ENCODE data around the gene KLK13. TPM values are rescaled to one million over a fixed set of nuclear protein-coding genes. Genes with fewer than 3 reads are reported as not detected.
A peak's percentile ranks its signal among the peaks of the same experiment; 100 is the strongest.

The KLK13 gene
- total RNA-seq, 2 donors from 2014 or later = 0.77 TPM; not detected in 1

DNA sequence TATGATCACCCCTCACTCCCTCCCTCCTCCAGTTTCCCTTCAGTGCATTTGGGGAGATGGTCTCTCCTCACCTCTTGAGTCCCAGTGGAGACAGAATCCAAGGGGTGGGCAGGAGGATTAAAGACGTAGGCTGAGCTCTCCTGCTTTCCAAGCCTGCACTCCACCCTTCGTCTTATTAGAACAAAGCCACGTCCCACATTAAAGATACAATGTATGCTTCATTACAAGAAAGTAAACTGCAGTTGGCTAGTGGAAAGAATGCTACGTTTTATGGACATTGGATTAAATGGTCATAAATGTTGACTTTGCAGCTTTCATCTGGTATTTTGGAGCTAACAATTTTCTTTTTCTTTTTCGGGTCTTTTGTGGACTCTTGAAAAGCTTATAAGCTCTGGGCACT lies 37.0 kb downstream of the KLK13 start:
- Histone ChIP-seq H3K36me3 (no peaks in the 10 kb centered on the region), H3K27ac (peak overlapping the region; percentile 83 to 86), H3K4me1 (replicated peaks) (no peaks in the 10 kb centered on the region), H3K4me3 (peak overlapping the region; percentile 36 to 38), H3K9me3 (no peaks in the 10 kb centered on the region), H3K27me3 (replicated peaks; ENCODE audit: insufficient read depth) (no peaks in the 10 kb centered on the region)
- no peak for DNase-seq (ENCODE audit: low spot score)
- 14% methylated on average over 5 of the region's 5 CpGs for WGBS
- intact Hi-C loops (cut with DNase I) = no loop called here
- TF ChIP-seq POLR2A (IDR thresholded peaks at IDR 0.05) (no peak), POLR2AphosphoS5 (IDR thresholded peaks at IDR 0.05) (peak; percentile 57)
- TF ChIP-seq, protein P1, sequence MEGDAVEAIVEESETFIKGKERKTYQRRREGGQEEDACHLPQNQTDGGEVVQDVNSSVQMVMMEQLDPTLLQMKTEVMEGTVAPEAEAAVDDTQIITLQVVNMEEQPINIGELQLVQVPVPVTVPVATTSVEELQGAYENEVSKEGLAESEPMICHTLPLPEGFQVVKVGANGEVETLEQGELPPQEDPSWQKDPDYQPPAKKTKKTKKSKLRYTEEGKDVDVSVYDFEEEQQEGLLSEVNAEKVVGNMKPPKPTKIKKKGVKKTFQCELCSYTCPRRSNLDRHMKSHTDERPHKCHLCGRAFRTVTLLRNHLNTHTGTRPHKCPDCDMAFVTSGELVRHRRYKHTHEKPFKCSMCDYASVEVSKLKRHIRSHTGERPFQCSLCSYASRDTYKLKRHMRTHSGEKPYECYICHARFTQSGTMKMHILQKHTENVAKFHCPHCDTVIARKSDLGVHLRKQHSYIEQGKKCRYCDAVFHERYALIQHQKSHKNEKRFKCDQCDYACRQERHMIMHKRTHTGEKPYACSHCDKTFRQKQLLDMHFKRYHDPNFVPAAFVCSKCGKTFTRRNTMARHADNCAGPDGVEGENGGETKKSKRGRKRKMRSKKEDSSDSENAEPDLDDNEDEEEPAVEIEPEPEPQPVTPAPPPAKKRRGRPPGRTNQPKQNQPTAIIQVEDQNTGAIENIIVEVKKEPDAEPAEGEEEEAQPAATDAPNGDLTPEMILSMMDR (IDR thresholded peaks at IDR 0.05) = peak in 1 of 4 experiments; percentile 5

GRCh38 chr19:51027126-51027806 lies 37.6 kb downstream of the KLK13 start:
- Histone ChIP-seq H3K4me3 (peak overlapping the region; percentile 36 to 38), H3K4me1 (replicated peaks) (no peaks in the 10 kb centered on the region)

GRCh38 chr19:51026554-51026831 lies 38.4 kb downstream of the KLK13 start, which contains the start of gene KLK11:
TSS of gene KLK11 (minus strand) at chr19:51026616. CDS start at chr19:51025631, 985 bp downstream.
- TF ChIP-seq POLR2A (IDR thresholded peaks at IDR 0.05) = peak; percentile 83
- TF ChIP-seq, protein P1 (IDR thresholded peaks at IDR 0.05) = peak in 1 of 4 experiments; percentile 6
- no peak for TF ChIP-seq POLR2AphosphoS5 (IDR thresholded peaks at IDR 0.05)
- peak within 1 kb of the TSS; percentile 83 to 86 for H3K27ac ChIP-seq
- H3K27me3 ChIP-seq (replicated peaks; ENCODE audit: insufficient read depth) = no peaks in the 10 kb centered on the region

More at GRCh38 chr19:51027126-51027806, 37.6 kb downstream of the KLK13 start:
- TF ChIP-seq POLR2A (IDR thresholded peaks at IDR 0.05) = peak; percentile 63
- TF ChIP-seq, protein P1 (IDR thresholded peaks at IDR 0.05) = no peak
- Histone ChIP-seq H3K36me3 (no peaks in the 10 kb centered on the region), H3K27ac (peak overlapping the region; percentile 83 to 86), H3K9me3 (no peaks in the 10 kb centered on the region), H3K27me3 (replicated peaks; ENCODE audit: insufficient read depth) (no peaks in the 10 kb centered on the region)
- peak; percentile 31 for DNase-seq (ENCODE audit: low spot score)
- 33% methylated on average over 13 of the region's 14 CpGs for WGBS
- intact Hi-C loops (cut with DNase I) = no loop called here

GRCh38 chr19:51025809-51026553 lies 38.9 kb downstream of the KLK13 start:
- H3K4me1 ChIP-seq (replicated peaks) = no peaks in the 10 kb centered on the region
- H3K4me3 ChIP-seq = peak overlapping the region; percentile 36 to 38
- 27% methylated on average over 18 of the region's 18 CpGs for WGBS
- no peaks in the 10 kb centered on the region for H3K36me3 ChIP-seq
- intact Hi-C loops (cut with DNase I) = no loop called here
- H3K27ac ChIP-seq = peak overlapping the region; percentile 83 to 86
- peak; percentile 74 for DNase-seq (ENCODE audit: low spot score)
- no peaks in the 10 kb centered on the region for H3K27me3 ChIP-seq (replicated peaks; ENCODE audit: insufficient read depth)
- TF ChIP-seq POLR2AphosphoS5 (IDR thresholded peaks at IDR 0.05) (peak; percentile 46), POLR2A (IDR thresholded peaks at IDR 0.05) (peak; percentile 39)
- TF ChIP-seq, protein P1 (IDR thresholded peaks at IDR 0.05) = no peak
- H3K9me3 ChIP-seq = no peaks in the 10 kb centered on the region

More at GRCh38 chr19:51026554-51026831, 38.4 kb downstream of the KLK13 start, which contains the start of gene KLK11:
- 56% methylated on average over 11 of the region's 11 CpGs for WGBS
- intact Hi-C loops (cut with DNase I) = no loop called here
- H3K36me3 ChIP-seq = no peaks in the 10 kb centered on the region
- DNase-seq (ENCODE audit: low spot score) = peak; percentile 79
- peak within 1 kb of the TSS; percentile 36 to 38 for H3K4me3 ChIP-seq
- H3K9me3 ChIP-seq = no peaks in the 10 kb centered on the region
- H3K4me1 ChIP-seq (replicated peaks) = no peaks in the 10 kb centered on the region
